Activated T-cell treated with anti-CD3 and anti-CD28 coated beads for 1 hour (primary cell): ENCODE measurements around the gene FAM124B.

ENCODE experiments used
- DNase-seq: peaks from one replicate; pipeline ENCODE4 v3.0.0-alpha.2; 2020; ENCODE audit warnings: low read depth

The FAM124B gene

DNA sequence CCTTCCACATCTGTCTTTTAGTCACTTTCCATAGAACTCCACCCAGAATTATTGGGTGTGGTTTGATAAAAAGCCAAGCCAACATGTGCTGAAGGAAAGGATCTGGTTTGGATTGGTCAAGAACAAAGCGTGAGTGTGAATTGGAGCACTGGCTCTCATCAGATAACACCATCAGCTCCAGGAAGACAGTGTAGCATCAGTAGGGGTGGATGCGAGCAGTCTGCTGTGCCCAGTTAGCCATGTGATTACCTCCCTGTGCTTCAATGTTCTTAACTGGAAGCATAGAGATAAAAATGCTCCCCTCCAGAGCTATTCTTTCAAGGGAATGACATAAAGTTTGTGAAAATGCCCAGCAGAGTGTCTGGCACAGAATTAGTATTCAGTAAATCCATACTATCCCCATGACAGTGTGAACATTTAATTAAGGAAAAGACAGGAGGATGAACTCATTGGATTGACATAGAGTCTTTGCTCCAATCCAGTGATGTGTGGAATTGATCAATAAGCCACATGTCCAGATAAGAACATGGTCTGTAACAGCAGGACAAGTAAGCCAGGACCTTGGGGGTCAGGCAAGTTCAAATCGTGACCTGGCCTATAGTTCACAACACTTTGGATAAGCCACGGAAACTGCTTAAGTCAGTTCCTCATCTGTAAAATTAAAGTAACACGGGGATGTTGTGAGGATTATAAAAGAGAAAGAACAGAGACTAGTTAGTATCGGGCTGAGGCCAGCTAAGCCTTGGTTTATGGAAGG lies 68.0 kb downstream of the FAM124B start:
- DNase-seq: no peak

DNA sequence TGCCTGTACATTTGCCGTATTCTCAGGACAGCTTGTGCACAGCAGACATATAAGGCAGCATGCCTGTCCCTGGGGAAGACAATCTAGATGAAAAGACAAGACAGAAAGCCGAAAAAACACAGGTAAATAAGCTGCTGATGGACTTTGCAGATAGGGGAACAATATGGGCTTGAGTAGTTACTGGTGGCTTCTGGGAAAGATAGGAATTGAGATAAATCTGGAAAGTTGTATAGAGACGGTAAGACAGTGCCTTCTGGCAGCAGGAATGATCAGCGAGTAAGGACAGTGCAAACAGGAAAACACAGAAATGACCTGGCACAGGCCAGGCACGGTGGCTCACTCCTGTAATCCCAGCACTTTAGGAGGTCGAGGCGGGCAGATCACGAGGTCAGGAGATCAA lies 70.2 kb downstream of the FAM124B start:
- DNase-seq: no peak

GRCh38 chr2:224328798-224329197 lies 73.1 kb downstream of the FAM124B start:
- DNase-seq: no peak
